ENCODE results near the gene TRIM2. TPM values are rescaled to one million over a fixed set of nuclear protein-coding genes. Genes with fewer than 3 reads are reported as not detected.

Gene TRIM2
- total and polyA plus RNA-seq, 2 experiments from 2014 or later: 32.0 to 82.1 TPM

DNA sequence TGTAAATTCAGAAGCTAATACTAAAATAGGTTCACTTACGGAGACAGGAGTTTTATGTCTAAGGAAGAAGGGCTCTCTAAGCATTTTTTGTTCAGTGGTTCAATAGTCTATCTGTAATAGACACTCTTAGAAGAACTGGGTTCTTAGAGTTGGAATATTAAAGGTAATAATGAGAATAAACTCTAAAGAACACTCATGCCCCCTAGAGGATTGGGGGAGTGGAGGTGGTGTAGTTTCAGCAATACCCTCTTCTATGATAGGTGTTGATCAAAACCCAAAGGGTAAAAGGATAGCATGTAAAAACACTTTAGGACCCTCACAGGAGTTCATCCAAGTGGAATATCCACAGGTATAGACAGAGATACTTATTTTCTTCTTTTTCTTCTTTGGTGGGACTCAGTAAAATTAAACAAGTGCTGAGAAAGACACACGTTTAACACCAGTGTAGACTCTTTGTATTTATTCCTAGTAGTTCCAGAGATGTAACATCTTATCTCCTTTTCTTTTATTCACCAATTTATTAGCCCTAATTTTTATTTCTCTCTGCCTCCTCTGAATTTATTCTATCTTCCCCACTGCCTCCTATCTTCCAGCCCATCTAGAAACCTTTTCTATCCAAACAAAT is 114.6 kb downstream of the TRIM2 start:
- Histone ChIP-seq H3K9me2 (replicated peaks; ENCODE audit: insufficient read depth) (no peaks in the 10 kb centered on the region), H3K27ac (no peak overlapping the region), H2AFZ (no peak overlapping the region), H3K4me3 (no peak overlapping the region), H3K79me2 (no peaks in the 10 kb centered on the region), H3K4me2 (no peak overlapping the region), H3K36me3 (replicated peaks; ENCODE audit: insufficient read depth, low read depth) (no peaks in the 10 kb centered on the region), H3K27me3 (no peaks in the 10 kb centered on the region), H3K4me1 (ENCODE audit: insufficient read depth) (no peaks in the 10 kb centered on the region), H4K20me1 (ENCODE audit: insufficient read depth, poor library complexity, severe bottlenecking) (no peaks in the 10 kb centered on the region), H3K9me3 (ENCODE audit: low read depth) (no peaks in the 10 kb centered on the region)
- peak; percentile 72 for DNase-seq (ENCODE audit: low spot score)
- 75% methylated on average over 2 of the region's 2 CpGs for whole genome bisulfite sequencing (ENCODE audit: low lambda C conversion rate, missing lambda C conversion rate)
- no peak for TF ChIP-seq EZH2phosphoT487 (IDR thresholded peaks at IDR 0.05; ENCODE audit: low read depth, severe bottlenecking, unreplicated experiment)
- TF ChIP-seq, protein P1, sequence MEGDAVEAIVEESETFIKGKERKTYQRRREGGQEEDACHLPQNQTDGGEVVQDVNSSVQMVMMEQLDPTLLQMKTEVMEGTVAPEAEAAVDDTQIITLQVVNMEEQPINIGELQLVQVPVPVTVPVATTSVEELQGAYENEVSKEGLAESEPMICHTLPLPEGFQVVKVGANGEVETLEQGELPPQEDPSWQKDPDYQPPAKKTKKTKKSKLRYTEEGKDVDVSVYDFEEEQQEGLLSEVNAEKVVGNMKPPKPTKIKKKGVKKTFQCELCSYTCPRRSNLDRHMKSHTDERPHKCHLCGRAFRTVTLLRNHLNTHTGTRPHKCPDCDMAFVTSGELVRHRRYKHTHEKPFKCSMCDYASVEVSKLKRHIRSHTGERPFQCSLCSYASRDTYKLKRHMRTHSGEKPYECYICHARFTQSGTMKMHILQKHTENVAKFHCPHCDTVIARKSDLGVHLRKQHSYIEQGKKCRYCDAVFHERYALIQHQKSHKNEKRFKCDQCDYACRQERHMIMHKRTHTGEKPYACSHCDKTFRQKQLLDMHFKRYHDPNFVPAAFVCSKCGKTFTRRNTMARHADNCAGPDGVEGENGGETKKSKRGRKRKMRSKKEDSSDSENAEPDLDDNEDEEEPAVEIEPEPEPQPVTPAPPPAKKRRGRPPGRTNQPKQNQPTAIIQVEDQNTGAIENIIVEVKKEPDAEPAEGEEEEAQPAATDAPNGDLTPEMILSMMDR (IDR thresholded peaks at IDR 0.05; ENCODE audit: poor library complexity): peak; percentile 71

DNA sequence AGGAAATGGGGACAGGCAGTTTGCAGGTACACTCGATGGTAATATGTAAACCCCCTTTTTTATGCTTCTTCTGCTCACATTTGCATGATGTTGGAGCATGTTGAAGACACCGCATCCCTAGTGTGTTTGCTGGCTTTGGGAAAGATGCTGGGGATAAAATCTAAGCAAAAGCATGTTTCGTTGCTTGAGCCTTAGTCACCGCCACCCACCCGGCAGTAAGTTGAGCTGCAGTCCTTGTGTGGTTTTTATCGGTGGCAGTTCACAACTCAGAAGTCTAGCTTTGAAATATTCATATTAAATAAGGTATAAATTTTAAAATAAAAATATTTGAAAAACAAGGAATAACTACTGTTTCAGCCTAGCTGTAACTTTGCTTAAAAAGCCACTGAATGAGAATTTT is 118.5 kb downstream of the TRIM2 start:
- TF ChIP-seq EZH2 (IDR thresholded peaks at IDR 0.05; ENCODE audit: borderline replicate concordance): no peak
- WGBS (ENCODE audit: low lambda C conversion rate, missing lambda C conversion rate): 91% methylated on average over 6 of the region's 6 CpGs
- no peaks in the 10 kb centered on the region for H3K36me3 ChIP-seq (replicated peaks; ENCODE audit: insufficient read depth, low read depth)

DNA sequence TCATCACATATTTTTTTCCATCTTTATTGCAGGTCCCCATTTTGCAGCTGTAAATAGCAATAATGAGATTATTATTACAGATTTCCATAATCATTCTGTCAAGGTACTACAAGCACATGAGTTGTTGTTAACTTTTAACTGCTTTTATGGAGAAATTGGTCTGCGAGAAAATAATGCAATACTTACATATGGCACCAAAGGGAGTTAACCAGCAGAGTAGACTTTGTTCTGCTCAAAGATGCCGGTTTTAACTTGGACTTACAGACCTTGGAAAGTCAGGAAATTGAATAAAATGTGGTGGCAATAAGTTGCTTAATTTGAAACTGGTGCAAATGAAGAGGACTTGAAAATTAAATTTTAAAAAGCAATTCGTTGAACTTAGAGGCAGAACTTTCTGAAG is 119.8 kb downstream of the TRIM2 start:
- Histone ChIP-seq H3K9me2 (replicated peaks; ENCODE audit: insufficient read depth) (no peaks in the 10 kb centered on the region), H2AFZ (no peak overlapping the region), H3K79me2 (no peaks in the 10 kb centered on the region), H3K9me3 (ENCODE audit: low read depth) (no peaks in the 10 kb centered on the region), H4K20me1 (ENCODE audit: insufficient read depth, poor library complexity, severe bottlenecking) (no peaks in the 10 kb centered on the region), H3K27ac (no peak overlapping the region), H3K4me2 (no peak overlapping the region), H3K4me1 (ENCODE audit: insufficient read depth) (no peaks in the 10 kb centered on the region), H3K4me3 (no peak overlapping the region), H3K36me3 (replicated peaks; ENCODE audit: insufficient read depth, low read depth) (no peaks in the 10 kb centered on the region), H3K27me3 (no peaks in the 10 kb centered on the region)
- 89% methylated on average over 3 of the region's 3 CpGs for WGBS (ENCODE audit: low lambda C conversion rate, missing lambda C conversion rate)
- no peak for TF ChIP-seq EZH2phosphoT487 (IDR thresholded peaks at IDR 0.05; ENCODE audit: low read depth, severe bottlenecking, unreplicated experiment)
- TF ChIP-seq, protein P1 (IDR thresholded peaks at IDR 0.05; ENCODE audit: poor library complexity): no peak
- TF ChIP-seq EZH2 (IDR thresholded peaks at IDR 0.05; ENCODE audit: borderline replicate concordance): no peak
- no peak for DNase-seq (ENCODE audit: low spot score)

More for the DNA sequence above, 118.5 kb downstream of the TRIM2 start:
- Histone ChIP-seq H4K20me1 (ENCODE audit: insufficient read depth, poor library complexity, severe bottlenecking) (no peaks in the 10 kb centered on the region), H3K9me2 (replicated peaks; ENCODE audit: insufficient read depth) (no peaks in the 10 kb centered on the region), H3K9me3 (ENCODE audit: low read depth) (no peaks in the 10 kb centered on the region), H3K27ac (no peak overlapping the region), H3K79me2 (no peaks in the 10 kb centered on the region), H3K4me2 (no peak overlapping the region), H3K4me3 (no peak overlapping the region), H3K4me1 (ENCODE audit: insufficient read depth) (no peaks in the 10 kb centered on the region), H2AFZ (no peak overlapping the region), H3K27me3 (no peaks in the 10 kb centered on the region)
- DNase-seq (ENCODE audit: low spot score): no peak

DNA sequence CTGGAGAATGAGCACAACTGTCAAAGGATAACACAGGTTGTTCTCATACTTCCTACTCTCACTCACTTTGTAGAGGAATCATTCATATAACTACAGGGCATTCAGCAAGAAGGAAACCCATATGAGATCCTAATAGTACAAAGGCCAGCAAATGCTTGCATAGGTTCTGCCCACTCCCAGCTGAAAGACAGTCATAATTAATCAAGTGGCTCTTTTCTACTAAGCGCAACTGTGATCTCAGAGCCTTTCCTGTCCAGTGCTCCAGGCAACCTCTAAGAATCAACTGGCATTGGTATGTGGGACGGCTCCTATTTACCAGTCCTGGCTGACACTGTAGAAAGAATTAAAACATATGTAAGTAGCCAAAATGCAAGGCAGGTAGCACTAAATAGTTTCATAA is 121.3 kb downstream of the TRIM2 start:
- TF ChIP-seq, protein P1 (IDR thresholded peaks at IDR 0.05; ENCODE audit: poor library complexity): no peak
- TF ChIP-seq EZH2phosphoT487 (IDR thresholded peaks at IDR 0.05; ENCODE audit: low read depth, severe bottlenecking, unreplicated experiment) (no peak), EZH2 (IDR thresholded peaks at IDR 0.05; ENCODE audit: borderline replicate concordance) (no peak)
- H4K20me1 ChIP-seq (ENCODE audit: insufficient read depth, poor library complexity, severe bottlenecking): no peaks in the 10 kb centered on the region
- WGBS (ENCODE audit: low lambda C conversion rate, missing lambda C conversion rate): 94% methylated on average over 2 of the region's 2 CpGs
- H3K4me2 ChIP-seq: no peak overlapping the region
- no peak overlapping the region for H3K27ac ChIP-seq
- H3K4me1 ChIP-seq (ENCODE audit: insufficient read depth): no peaks in the 10 kb centered on the region
- no peaks in the 10 kb centered on the region for H3K9me2 ChIP-seq (replicated peaks; ENCODE audit: insufficient read depth)
- no peaks in the 10 kb centered on the region for H3K79me2 ChIP-seq
- DNase-seq (ENCODE audit: low spot score): no peak
- no peaks in the 10 kb centered on the region for H3K9me3 ChIP-seq (ENCODE audit: low read depth)
- no peaks in the 10 kb centered on the region for H3K36me3 ChIP-seq (replicated peaks; ENCODE audit: insufficient read depth, low read depth)
- no peaks in the 10 kb centered on the region for H3K27me3 ChIP-seq
- no peak overlapping the region for H3K4me3 ChIP-seq
- H2AFZ ChIP-seq: no peak overlapping the region
